ENCODE data around the gene HRAS. TPM values are rescaled to one million over a fixed set of nuclear protein-coding genes. Genes with fewer than 3 reads are reported as not detected.
A peak's percentile ranks its signal among the peaks of the same experiment; 100 is the strongest.

Gene HRAS
- total RNA-seq (63.5 and 66.2 TPM in 2 replicates), polyA plus RNA-seq (86.0 and 110 TPM in 2 replicates), polyA minus RNA-seq (56.2 and 64.3 TPM in 2 replicates)
- 36.2 TPM for total RNA-seq (2013)

DNA sequence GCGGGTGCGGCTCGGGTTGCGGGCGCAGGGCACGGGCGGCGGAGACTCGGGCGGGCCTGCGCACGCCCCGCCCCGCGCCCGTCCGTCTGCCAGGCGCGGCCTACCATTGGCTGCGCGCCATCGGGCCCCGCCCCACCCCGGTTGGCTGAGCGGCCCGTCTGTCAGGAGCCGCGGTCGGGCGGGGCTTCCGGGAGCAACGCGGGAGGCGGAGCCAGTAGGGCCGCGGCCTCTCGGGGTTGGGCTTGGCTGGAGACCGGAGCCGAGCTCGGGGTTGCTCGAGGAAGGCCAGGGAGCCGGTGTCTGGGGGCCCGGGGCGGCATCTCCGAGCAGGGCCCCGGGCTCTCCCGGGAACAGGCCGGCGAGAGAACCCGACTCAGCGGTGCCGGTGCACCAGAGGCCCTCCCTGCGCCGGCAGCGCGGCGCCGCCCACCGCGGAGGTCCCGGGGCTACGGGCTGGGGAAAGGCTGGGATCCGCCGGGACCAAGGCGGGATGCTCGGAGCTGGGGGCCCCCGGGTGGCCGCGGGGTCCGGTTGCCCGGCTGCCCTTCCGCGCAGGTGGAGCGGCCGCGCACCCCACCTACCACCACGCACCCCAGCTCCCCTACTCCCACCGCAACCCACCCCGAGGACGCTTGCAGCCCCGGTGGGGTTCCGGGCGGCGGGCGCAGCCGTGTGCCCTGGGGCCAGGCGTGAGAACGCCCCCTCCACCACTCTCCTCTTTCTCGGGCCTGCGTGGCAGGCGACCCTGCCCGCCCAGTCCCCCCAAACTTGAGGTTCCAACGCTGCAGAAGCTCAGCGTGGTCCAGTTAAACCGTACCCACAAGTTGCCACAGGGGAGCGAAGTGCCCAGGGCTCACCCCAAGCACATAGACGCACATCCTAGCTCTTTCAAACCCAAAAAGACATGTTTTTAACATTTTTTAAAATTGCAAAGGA, at the start of gene HRAS:
Gene HRAS, minus strand, starts transcription at position 58 of the 936 bp plus-strand sequence.
- Mint-ChIP-seq H3K4me3 (peak within 1 kb of the TSS; percentile 97), H3K27ac (peak within 1 kb of the TSS; percentile 99), H3K4me1 (peaks cover 20% of the 10 kb centered on the region), H3K27me3 (no peaks in the 10 kb centered on the region), H3K9me3 (ENCODE audit: insufficient read depth) (no peaks in the 10 kb centered on the region)
- CTCF ChIA-PET, result interaction anchor here (0.6 to 1.8 kb wide), 11 partner anchors 9 to 255 kb away, joined by 3 to 9 read pairs (median 3); partner anchors contain the start of genes IRF7 and PHRF1
- WGBS (ENCODE audit: insufficient coverage), result under 1% methylated on average over 97 of the region's 97 CpGs
- Histone ChIP-seq H3K9ac (ENCODE audit: low read length) (peak within 1 kb of the TSS; percentile 86), H3K36me3 (replicated peaks in 1 of 2; ENCODE audit: control extremely low read depth in 1 of 2, control insufficient read depth in 1 of 2, extremely low read depth in 1 of 2, insufficient read depth in 2 of 2, low read length in 1 of 2) (peaks cover 0 to 25% of the 10 kb centered on the region in 2 experiments), H2AFZ (ENCODE audit: insufficient read depth, low read depth, low read length, poor library complexity, severe bottlenecking) (peak within 1 kb of the TSS; percentile 71), H4K20me1 (ENCODE audit: control insufficient read depth, insufficient read depth, low read length, poor library complexity, severe bottlenecking) (peaks cover 36% of the 10 kb centered on the region), H3K4me2 (replicated peaks; ENCODE audit: low read depth, low read length, poor library complexity, severe bottlenecking) (peak within 1 kb of the TSS; percentile 99), H3K79me2 (ENCODE audit: control insufficient read depth, insufficient read depth, low read length) (peaks cover 43% of the 10 kb centered on the region), H3K27ac (ENCODE audit: low read length in 2 of 2) (peak within 1 kb of the TSS; percentile 99), H3K4me3 (ENCODE audit: control extremely low read depth in 1 of 5, extremely low read depth in 1 of 5, insufficient read depth in 1 of 5, low read depth in 2 of 5, low read length in 4 of 5) (peak within 1 kb of the TSS; percentile 68 to 80 (median 72)), H3K27me3 (replicated peaks in 1 of 4; ENCODE audit: control extremely low read depth in 1 of 4, control insufficient read depth in 3 of 4, insufficient read depth in 4 of 4, low read length in 3 of 4) (no peaks in the 10 kb centered on the region), H3K4me1 (ENCODE audit: control insufficient read depth in 2 of 2, insufficient read depth in 2 of 2, low read length in 2 of 2) (peaks cover 17 to 35% of the 10 kb centered on the region in 2 donors), H3K9me3 (ENCODE audit: control extremely low read depth in 1 of 3, control insufficient read depth in 2 of 3, insufficient read depth in 1 of 3, low read length in 2 of 3) (no peaks in the 10 kb centered on the region)
- POLR2A ChIA-PET, result interaction anchor here (0.6 to 3.0 kb wide), 21 partner anchors 17 to 329 kb away, joined by 3 to 26 read pairs (median 5); partner anchors contain the start of genes BET1L, DEAF1, IRF7 and PHRF1
- intact Hi-C loops (cut with micrococcal nuclease), result loop anchor here (2.0 to 5.0 kb wide), 5 partner anchors 33 to 772 kb away; partner anchors contain the start of genes BET1L, RIC8A, SLC25A22 and TOLLIP
- peak; percentile 96 for DNase-seq
- peak; percentile 76 for ATAC-seq (ENCODE audit: low read depth)
- TF ChIP-seq CTCF (IDR thresholded peaks at IDR 0.05) (no peak), EZH2 (IDR thresholded peaks at IDR 0.05; ENCODE audit: borderline replicate concordance, insufficient read depth, low read depth, low read length, poor library complexity, severe bottlenecking) (no peak)

Data from B cell (primary cell).